Activated CD4-positive, CD25-positive, alpha-beta regulatory T cell (primary cell): ENCODE data around the gene UBTD2.

ENCODE experiments used
- DNase-seq, 4 experiments: peaks; one replicate each; lab custom pipeline; 2025; lab: John Stamatoyannopoulos, UW

Gene UBTD2

GRCh38 chr5:172194985-172195774 is 88.4 kb downstream of the UBTD2 start:
- DNase-seq, result no peak

GRCh38 chr5:172193872-172194271 is 89.7 kb downstream of the UBTD2 start, which contains the start of gene EFCAB9:
Gene EFCAB9, plus strand, starts transcription at chr5:172194172. Its CDS starts 1 bp downstream, at chr5:172194173.
- no peak for DNase-seq

DNA sequence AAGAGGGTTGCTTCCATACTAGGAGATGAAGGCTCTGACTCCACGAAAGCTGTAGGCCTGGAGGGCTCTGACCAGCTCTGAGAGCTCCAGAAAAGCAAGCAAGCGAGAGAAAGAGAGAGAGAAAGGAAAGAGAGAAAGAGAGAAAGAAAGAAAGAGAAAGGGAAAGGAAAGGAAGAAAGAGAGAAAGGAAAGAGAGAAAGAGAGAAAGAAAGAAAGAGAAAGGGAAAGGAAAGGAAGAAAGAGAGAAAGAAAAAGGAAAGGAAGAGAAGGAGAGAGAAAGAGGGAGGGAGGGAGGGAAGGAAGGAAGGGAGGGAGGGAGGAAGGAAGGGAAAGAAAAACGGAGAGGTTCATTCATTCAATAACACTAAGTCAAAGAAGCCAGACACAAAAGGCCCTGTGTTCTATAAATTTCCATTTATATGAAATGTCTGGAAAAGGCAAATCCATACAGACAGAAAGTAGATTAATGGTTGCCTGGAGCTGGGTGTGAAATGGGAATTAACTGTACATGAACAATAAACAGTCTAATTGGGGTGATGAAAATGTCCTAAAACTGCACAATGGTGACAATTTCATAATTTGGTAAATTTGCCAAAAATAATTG is 93.8 kb downstream of the UBTD2 start:
- no peak for DNase-seq

DNA sequence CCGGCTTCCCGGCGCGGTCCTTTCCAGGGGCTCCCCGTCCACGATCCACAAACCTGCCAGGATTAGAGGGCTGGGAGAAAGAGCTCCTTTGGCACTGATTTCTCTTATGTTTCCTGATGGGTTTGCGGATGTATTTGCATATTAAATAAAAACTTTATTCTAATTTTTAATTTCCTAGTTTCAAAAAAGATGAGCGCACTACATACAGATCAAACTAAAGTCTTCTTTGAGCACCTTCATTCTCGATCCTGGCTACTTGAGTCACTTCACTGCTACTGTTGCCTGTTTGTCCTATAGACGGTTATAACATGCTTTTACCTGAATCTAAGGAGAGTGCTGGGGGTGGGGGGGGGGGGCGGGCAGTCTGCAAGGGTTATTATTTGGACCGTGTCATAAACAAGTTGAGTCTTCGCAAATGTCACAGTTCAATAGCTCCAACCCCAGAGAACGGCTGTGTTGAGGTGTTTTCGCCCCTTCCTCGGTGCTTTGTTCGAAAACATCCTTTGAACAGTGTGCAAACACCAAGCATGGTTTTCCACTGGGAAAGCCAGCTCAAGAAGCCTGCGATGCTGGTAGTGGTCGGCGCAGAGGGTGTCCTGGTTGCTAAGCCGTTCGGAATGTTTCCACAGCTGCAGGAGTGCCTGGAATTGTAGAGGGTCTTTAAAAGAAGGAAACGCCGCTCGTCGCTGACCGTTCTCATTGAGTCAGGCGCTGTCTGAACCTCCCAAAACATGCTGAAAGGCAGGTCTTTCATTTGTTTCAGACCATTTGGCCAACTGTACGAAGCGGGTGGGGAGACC is 94.5 kb downstream of the UBTD2 start:
- no peak for DNase-seq

DNA sequence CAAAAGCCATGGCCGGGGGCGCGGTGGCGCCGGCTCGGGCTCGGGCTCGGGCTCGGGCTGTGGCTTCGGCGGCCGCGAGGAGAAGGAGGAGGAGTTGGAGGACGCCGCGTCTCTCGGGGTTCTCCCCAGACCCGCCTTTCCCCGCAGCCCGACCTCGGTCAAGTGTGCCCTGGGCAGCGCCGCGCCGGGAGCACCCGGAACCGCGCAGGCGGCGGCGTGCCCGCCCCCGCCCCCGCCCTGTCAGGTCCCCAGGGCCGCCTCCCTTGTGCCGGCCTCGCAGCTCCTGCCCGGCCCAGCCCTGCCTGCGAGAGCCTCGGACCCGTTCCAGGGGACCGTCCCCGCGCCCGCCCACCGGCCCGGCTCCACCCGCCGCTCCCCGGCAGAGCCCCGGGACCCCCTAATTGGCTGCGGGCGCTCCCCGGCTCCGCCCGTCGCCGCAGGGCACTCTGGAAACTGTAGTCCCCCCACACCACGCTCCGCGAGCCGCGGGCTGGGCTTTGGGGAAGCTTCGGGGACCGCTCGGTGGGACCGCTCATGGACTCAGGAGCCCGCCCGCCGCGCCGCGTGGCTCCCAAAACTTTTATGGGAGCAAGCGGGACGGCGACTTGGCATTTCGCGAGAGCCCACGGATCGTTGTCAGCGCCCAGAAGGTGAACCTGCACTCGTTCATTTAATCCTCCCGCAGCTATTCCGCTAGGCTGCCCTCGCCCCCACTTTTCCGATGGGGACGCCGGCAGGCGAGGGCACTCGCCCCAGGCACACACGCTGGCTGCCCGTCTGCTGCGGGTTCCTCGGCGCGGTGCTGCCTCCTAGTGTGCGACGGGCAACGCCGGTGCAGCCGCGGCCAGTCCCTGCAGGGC is 95.3 kb downstream of the UBTD2 start, which contains the start of gene STK10:
STK10 (minus strand) TSS at position 192 of the 860 bp plus-strand sequence; CDS start at position 10, 182 bp downstream.
- peak; percentile 75 to 85 (median 79) for DNase-seq

- peak; percentile 18 to 44 (median 42) for DNase-seq
Measured at GRCh38 chr5:172187118-172188032, 96.2 kb downstream of the UBTD2 start.

DNA sequence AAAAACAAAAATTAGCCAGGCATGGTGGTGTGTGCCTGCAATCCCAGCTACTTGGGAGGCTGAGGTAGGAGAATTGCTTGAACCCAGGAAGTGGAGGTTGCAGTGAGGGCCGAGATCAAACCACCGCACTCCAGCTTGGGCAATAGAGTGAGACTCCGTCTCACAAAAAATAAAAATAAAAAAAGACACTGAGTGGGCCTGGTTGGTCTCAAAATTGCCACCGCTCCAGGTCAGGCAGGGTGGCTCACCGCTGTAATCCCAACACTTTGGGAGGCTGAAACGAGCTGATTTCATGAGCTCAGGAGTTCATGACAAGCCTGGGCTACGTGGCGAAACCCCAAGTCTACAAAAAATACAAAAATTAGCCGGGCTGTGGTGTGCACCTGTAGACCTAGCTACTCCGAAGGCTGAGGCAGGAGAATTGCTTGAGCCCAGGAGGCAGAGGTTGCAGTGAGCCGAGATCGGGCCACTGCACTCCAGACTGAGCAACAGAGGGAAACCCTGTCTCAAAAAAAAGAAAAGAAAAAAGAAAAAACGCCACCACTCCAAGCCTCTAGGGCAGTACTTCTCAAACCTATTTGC is 97.4 kb downstream of the UBTD2 start:
- no peak for DNase-seq

DNA sequence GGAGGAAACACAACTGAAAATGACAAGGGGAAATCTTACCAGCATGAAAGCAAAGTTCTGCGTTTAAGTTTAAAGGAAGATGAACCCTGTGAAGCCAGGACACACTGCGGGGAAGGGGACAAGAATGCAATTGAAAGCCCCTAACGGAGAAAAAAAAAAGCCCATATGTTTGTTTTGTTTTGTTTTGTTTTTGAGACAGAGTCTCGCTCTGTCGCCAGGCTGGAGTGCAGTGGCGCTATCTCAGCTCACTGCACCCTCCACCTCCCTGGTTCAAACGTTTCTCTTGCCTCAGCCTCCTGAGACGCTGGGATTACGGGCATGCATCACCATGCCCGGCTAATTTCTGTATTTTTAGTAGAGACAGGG is 98.5 kb downstream of the UBTD2 start:
- DNase-seq, result no peak

GRCh38 chr5:172183881-172184280 is 99.7 kb downstream of the UBTD2 start:
- DNase-seq, result no peak

DNA sequence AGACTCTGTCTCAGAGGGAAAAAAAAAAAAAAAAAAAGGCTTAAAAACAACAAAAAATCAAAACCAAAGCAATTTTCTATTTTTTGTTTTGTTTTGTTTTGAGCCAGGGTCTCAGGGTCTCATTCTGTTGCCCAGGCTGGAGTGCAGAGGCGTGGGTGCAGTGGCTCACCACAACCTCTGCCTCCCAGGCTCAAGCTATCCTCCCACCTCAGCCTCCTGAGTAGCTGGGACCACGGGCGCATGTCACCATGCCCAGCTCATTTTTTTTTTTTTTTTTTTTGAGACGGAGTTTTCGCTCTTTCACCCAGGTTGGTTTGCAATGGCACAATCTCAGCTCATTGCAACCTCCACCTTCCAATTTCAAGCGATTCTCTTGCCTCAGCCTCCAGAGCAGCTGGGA is 101.3 kb downstream of the UBTD2 start:
- DNase-seq, result no peak

DNA sequence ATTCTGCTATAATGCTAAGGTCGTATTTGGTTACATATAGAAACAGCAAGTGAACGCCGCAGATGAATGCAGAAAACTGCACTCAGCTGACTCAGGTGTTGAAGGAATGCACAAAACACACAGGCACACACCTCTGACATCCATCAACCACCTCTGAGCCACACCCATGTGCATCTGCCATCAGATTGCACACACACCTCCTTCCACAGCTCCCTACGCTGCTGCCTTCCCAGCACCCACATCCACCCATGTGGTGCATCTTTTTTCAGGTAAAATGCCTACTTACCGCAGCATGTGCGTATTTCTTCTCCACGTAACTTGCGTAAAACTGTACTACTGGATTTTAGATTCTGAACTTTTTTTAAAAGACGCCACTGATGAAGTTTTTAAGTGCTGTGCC is 102.6 kb downstream of the UBTD2 start:
- DNase-seq, result no peak

GRCh38 chr5:172178991-172179989 is 104.3 kb downstream of the UBTD2 start:
- DNase-seq, result peak in 2 of 4 experiments; percentile 14 to 21

DNA sequence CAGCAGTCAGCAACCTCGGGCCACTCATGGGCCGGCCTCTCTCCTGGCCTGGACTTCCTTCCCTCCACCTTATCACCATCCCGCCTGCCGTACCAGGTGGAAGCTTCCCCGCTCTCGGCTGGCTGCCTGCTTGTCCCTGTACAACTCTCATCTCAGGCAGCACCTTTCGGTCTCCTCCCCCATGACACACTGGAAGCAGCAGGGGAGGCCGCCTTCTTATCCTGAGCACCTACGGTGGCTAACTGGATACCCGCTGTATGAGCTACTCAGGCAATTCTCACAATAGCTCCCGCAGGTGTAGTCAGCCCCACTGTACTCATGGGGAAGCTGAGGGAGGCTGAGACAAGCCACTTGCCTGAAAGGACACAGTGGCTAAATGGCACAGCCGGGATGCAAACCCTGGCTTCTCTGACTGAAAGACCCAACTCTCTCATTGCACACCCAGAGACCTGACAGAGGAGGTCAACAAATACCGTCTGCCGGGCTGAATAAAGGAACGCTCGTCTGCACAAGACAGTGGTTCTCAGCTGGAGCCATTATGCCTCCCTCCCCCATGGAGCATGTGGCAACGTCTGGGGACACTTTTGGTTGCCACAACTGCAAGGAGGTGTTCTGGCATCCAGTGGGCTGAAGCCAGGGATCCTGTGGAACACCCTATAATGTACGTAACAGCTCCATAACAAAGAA is 105.1 kb downstream of the UBTD2 start:
- DNase-seq, result no peak

- DNase-seq, result no peak
Measured at GRCh38 chr5:172177176-172177575, 106.4 kb downstream of the UBTD2 start.

- DNase-seq, result peak; percentile 56 to 89 (median 78)
Measured at GRCh38 chr5:172175263-172175719, 108.3 kb downstream of the UBTD2 start.

DNA sequence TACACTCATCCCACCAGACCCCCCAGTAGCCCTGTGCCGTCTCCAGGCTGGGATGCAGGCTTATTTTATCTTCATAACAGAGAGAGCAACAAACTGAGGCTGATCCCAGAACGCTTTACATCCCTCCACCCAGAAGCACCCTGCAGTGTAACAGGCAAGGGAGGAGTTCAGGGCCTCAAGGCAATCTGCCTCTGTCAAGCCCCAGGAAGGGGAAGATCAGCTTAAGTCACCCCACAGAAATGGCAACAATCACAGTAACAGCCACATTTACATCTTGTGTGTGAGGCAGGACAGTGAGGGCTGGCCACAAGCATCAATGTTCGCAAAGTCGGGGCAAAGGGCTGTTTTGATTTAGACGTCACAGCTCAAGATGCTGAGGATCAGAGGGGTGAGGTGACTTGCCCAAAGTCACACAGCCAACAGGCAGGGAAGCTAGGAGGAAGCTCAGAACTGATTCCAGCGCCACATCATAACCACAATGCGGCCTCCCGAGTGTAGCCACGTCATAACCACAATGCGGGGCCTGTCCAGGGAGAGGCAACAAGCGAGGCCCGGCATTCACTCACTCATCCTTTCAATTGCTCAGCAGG is 109.9 kb downstream of the UBTD2 start:
- DNase-seq, result peak in 1 of 4 experiments; percentile 34

- DNase-seq, result no peak
Measured at GRCh38 chr5:172172912-172173563, 110.5 kb downstream of the UBTD2 start.
